GM23338 (cell line): ENCODE measurements around the gene PAIP1.

ENCODE experiments used
- POLR2AphosphoS5 ChIP-seq: IDR thresholded peaks from 2 replicates; pipeline ENCODE4 v1.6.1; 2016; ENCODE audit warnings: antibody characterized with exemption, low read depth
- TF ChIP-seq, protein P1 (sequence below), 2 experiments: fragments of 200-600 bp in 1 of 2; sonication (generic) in 1 of 2; conservative IDR thresholded peaks; 2 replicates each; pipeline versions ENCODE4 v1.5.1 to v1.6.1; 2016 to 2017; ENCODE audit warnings: antibody characterized with exemption in 2 of 2, low read depth in 2 of 2, mild to moderate bottlenecking in 2 of 2, moderate library complexity in 1 of 2

DNA sequence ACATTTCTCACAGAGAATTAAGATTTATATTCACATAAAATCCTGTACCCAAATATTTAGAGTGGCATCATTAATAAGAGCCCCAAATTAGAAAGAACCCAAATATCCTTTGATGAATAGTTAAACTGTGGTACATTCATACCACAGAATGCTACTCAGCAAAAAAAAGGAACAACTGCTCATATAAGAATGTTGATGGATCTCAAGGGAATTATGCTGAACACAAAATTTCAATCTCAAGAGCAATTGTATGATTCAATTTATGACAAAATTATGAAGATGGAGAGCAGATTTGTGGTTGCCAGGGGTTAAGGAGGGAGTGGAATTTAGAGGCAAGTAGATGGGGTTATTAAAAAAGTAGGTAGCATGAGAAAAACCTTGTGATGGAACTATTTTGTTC, 4.5 kb upstream of the PAIP1 start:
- no peak for TF ChIP-seq POLR2AphosphoS5
- TF ChIP-seq, protein P1, sequence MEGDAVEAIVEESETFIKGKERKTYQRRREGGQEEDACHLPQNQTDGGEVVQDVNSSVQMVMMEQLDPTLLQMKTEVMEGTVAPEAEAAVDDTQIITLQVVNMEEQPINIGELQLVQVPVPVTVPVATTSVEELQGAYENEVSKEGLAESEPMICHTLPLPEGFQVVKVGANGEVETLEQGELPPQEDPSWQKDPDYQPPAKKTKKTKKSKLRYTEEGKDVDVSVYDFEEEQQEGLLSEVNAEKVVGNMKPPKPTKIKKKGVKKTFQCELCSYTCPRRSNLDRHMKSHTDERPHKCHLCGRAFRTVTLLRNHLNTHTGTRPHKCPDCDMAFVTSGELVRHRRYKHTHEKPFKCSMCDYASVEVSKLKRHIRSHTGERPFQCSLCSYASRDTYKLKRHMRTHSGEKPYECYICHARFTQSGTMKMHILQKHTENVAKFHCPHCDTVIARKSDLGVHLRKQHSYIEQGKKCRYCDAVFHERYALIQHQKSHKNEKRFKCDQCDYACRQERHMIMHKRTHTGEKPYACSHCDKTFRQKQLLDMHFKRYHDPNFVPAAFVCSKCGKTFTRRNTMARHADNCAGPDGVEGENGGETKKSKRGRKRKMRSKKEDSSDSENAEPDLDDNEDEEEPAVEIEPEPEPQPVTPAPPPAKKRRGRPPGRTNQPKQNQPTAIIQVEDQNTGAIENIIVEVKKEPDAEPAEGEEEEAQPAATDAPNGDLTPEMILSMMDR (conservative IDR thresholded peaks at IDR 0.05; ENCODE audit: low read depth in 2 of 2), result no peak
